BE2C (cell line): Measurements from ENCODE around the gene ANKRD16.

ENCODE experiments used
- DNase-seq: peaks from one replicate; pipeline ENCODE4 v3.0.0-alpha.2; 2020
- H3K27me3 ChIP-seq: fragments of 250-450 bp; sonication (Bioruptor Pico); 2 replicates; pipeline ENCODE4 v1.5.1; 2020; ENCODE audit warnings: mild to moderate bottlenecking
- H3K36me3 ChIP-seq: fragments of 250-450 bp; sonication (Bioruptor Pico); 2 replicates; pipeline ENCODE4 v1.5.1; 2020; ENCODE audit warnings: mild to moderate bottlenecking
- H3K4me1 ChIP-seq: fragments of 250-450 bp; sonication (Bioruptor Pico); 2 replicates; pipeline ENCODE4 v1.5.1; 2020
- H3K4me3 ChIP-seq: 2 replicates; pipeline ENCODE4 v1.5.1; 2011; ENCODE audit warnings: low read depth, low read length
- H3K9me3 ChIP-seq: fragments of 250-450 bp; sonication (Bioruptor Pico); 2 replicates; pipeline ENCODE4 v1.5.1; 2020
- TF ChIP-seq, protein P1 (sequence below): IDR thresholded peaks from 2 replicates; pipeline ENCODE4 v1.5.1; 2012; ENCODE audit warnings: mild to moderate bottlenecking, low read depth, low read length

ANKRD16 gene

DNA sequence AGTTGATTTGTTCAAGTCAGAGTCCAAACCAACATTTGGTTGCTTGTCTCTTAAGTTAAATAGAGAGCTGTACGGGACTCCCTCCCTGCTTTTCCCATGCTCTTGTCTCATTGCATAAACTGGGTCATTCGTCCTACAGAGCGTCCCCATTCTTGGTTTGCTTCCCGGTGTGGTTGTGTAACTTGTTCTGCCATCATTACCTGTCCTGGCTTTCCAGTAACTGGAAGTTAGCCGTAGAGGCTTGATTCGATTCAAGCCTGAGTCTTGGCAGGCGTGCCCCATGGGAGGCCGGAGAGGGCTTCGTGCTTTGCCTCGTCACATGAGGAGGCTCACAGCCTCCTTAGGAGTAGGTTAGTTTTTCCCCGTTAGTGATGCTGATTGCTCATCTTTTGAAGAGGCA is 40.6 kb upstream of the ANKRD16 start:
- Histone ChIP-seq H3K4me1 (no peaks in the 10 kb centered on the region), H3K36me3 (peaks cover 31% of the 10 kb centered on the region), H3K27me3 (no peaks in the 10 kb centered on the region), H3K4me3 (no peak overlapping the region), H3K9me3 (no peaks in the 10 kb centered on the region)
- TF ChIP-seq, protein P1, sequence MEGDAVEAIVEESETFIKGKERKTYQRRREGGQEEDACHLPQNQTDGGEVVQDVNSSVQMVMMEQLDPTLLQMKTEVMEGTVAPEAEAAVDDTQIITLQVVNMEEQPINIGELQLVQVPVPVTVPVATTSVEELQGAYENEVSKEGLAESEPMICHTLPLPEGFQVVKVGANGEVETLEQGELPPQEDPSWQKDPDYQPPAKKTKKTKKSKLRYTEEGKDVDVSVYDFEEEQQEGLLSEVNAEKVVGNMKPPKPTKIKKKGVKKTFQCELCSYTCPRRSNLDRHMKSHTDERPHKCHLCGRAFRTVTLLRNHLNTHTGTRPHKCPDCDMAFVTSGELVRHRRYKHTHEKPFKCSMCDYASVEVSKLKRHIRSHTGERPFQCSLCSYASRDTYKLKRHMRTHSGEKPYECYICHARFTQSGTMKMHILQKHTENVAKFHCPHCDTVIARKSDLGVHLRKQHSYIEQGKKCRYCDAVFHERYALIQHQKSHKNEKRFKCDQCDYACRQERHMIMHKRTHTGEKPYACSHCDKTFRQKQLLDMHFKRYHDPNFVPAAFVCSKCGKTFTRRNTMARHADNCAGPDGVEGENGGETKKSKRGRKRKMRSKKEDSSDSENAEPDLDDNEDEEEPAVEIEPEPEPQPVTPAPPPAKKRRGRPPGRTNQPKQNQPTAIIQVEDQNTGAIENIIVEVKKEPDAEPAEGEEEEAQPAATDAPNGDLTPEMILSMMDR: no peak
- no peak for DNase-seq

DNA sequence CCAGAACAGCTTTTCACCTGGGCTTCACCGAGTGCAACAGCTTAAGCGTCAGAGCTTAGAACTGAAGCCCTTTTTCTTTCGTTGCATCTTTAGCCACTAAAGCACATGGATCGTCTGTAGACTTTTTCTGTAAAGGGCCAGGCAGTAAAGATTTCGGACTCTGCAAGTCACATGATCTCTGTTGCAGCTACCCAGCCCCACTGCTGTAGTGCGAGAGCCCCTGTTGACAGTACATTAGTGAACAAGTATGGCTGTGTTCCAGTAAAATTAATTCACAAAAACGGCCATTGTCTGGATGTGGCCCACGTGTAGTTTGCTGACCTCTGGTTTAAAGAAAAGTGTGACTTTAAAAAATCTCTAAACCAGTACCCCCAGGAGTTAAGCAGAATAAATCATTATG is 39.7 kb upstream of the ANKRD16 start:
- no peaks in the 10 kb centered on the region for H3K4me1 ChIP-seq
- H3K27me3 ChIP-seq: no peaks in the 10 kb centered on the region
- H3K36me3 ChIP-seq: peaks cover 36% of the 10 kb centered on the region

DNA sequence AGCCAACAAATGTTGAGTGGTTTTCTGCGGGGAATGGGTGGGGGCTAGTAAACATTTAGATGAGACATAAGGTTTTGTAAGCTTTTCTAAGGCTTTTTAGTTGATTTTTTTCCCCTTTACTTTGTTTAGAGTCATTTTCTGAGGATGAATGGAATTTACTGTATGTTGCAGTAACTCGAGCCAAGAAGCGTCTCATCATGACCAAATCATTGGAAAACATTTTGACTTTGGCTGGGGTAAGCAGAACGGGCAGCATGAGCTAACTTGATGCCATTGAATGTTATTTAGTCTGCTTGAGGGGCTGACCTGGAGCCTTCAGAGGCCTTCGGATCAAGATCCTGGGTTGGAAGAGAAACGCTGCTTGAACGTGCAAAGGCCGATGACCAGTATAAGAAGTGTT is 37.6 kb upstream of the ANKRD16 start:
- Histone ChIP-seq H3K27me3 (no peaks in the 10 kb centered on the region), H3K4me1 (no peaks in the 10 kb centered on the region), H3K4me3 (no peak overlapping the region), H3K9me3 (no peaks in the 10 kb centered on the region), H3K36me3 (peaks cover 46% of the 10 kb centered on the region)
- no peak for DNase-seq
- TF ChIP-seq, protein P1: no peak

More for the DNA sequence above, 39.7 kb upstream of the ANKRD16 start:
- no peak for DNase-seq
- Histone ChIP-seq H3K9me3 (no peaks in the 10 kb centered on the region), H3K4me3 (no peak overlapping the region)
- TF ChIP-seq, protein P1: no peak

DNA sequence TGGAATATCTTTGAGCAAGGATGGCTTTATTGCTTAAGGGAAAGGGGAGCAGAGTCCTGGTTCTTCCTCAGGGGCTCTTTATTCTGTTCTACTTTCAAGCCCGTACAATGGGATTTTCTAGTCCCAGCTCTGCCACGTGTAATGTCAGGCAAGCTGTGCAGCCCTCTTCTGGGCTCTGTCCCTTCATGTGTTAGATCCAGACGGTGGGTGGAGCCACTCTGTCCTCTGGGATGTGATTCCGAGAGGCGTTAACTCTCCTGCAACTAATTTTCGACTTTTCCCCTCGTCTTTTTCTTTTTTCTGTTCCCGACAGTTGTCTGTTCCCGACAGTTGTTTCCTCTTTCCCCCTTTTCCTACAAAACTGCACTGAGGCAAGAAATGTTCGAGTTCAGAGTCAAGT is 35.2 kb upstream of the ANKRD16 start:
- DNase-seq: no peak
- TF ChIP-seq, protein P1: no peak
- no peaks in the 10 kb centered on the region for H3K9me3 ChIP-seq
- no peaks in the 10 kb centered on the region for H3K27me3 ChIP-seq
- H3K4me3 ChIP-seq: no peak overlapping the region
- no peaks in the 10 kb centered on the region for H3K4me1 ChIP-seq
- peaks cover 69% of the 10 kb centered on the region for H3K36me3 ChIP-seq

DNA sequence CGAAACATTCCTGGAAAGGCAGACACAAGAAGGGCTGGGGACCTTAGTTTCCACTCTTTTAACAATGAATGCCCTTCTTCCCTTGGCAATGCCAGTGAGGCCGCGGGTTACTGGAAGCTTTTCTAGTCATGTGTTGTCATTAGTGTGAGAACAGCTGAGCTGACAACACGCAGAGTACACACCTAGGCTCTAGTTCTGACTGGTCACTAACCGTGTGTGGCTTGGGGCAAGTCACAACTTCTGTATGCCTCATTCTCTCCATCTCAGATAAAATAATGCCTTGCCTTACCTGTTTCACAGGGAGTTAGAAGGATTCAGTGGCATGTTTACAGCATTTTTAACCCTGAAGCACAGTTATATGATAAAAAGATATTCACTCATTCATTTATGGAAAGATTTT is 32.1 kb upstream of the ANKRD16 start:
- no peaks in the 10 kb centered on the region for H3K27me3 ChIP-seq
- H3K4me3 ChIP-seq: no peak overlapping the region
- DNase-seq: no peak
- H3K9me3 ChIP-seq: no peaks in the 10 kb centered on the region
- peaks cover 64% of the 10 kb centered on the region for H3K36me3 ChIP-seq
- H3K4me1 ChIP-seq: no peaks in the 10 kb centered on the region
- TF ChIP-seq, protein P1: no peak

DNA sequence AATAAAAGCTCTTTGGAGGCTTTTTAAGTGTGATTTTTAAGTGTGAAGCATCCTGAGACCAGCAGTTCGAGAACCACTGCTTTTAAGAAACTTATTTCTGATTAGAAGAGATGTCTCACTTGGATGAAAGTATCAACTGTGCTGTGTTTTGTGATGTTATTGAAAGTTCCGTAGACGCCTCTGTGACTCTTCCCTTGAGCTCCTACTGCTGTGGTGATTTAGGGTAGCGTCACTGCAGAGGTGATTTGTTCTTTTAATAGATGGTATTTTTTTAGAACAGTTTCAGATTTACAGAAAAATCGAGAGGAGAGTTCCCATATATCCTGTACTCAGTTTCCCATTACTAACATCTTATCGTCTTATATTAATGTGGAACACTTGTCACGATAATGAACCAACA is 29.9 kb upstream of the ANKRD16 start:
- Histone ChIP-seq H3K36me3 (peaks cover 65% of the 10 kb centered on the region), H3K9me3 (no peaks in the 10 kb centered on the region), H3K4me3 (no peak overlapping the region), H3K27me3 (no peaks in the 10 kb centered on the region), H3K4me1 (no peaks in the 10 kb centered on the region)
- no peak for DNase-seq
- TF ChIP-seq, protein P1: no peak
